NCI-H2196 treated with DMSO at 0.1 percent for 48 hours (cell line): Measurements from ENCODE around the gene SLCO2A1.
"Not testable (repeated sequence)": the region's sequence is repeated elsewhere in the genome, so short reads cannot be mapped to it uniquely, and the experiment has no call there.

Source experiments
- DNase-seq: peaks from one replicate; lab custom pipeline; 2025; ENCODE audit not compliant: unreplicated experiment; lab: John Stamatoyannopoulos, UW

The SLCO2A1 gene

GRCh38 chr3:134029734-134030378 lies at the start of gene SLCO2A1:
Gene SLCO2A1, minus strand, starts transcription at chr3:134029925. Its CDS starts 123 bp downstream, at chr3:134029802.
- no peak for DNase-seq

- no peak for DNase-seq
Observed at GRCh38 chr3:134079111-134079547, 49.4 kb upstream of the SLCO2A1 start.

GRCh38 chr3:134078169-134078831 lies 48.6 kb upstream of the SLCO2A1 start:
- DNase-seq: no peak

GRCh38 chr3:134077649-134078161 lies 48.0 kb upstream of the SLCO2A1 start:
- no peak for DNase-seq

- no peak for DNase-seq
Observed at GRCh38 chr3:134076851-134077250, 47.1 kb upstream of the SLCO2A1 start.

GRCh38 chr3:134075846-134076245 lies 46.1 kb upstream of the SLCO2A1 start:
- no peak for DNase-seq

GRCh38 chr3:134075568-134075825 lies 45.8 kb upstream of the SLCO2A1 start:
- no peak for DNase-seq

GRCh38 chr3:134074790-134075567 lies 45.3 kb upstream of the SLCO2A1 start:
- DNase-seq: no peak

GRCh38 chr3:134074001-134074789 lies 44.5 kb upstream of the SLCO2A1 start:
- no peak for DNase-seq

- no peak for DNase-seq
Observed at GRCh38 chr3:134073583-134073945, 43.8 kb upstream of the SLCO2A1 start.

- no peak for DNase-seq
Observed at GRCh38 chr3:134072881-134073582, 43.3 kb upstream of the SLCO2A1 start.

GRCh38 chr3:134070281-134070680 lies 40.6 kb upstream of the SLCO2A1 start:
- DNase-seq: not testable (repeated sequence)

- no peak for DNase-seq
Observed at GRCh38 chr3:134068429-134068828, 38.7 kb upstream of the SLCO2A1 start.

GRCh38 chr3:134067531-134068161 lies 37.9 kb upstream of the SLCO2A1 start:
- no peak for DNase-seq

- no peak for DNase-seq
Observed at GRCh38 chr3:134066651-134067530, 37.2 kb upstream of the SLCO2A1 start.

- no peak for DNase-seq
Observed at GRCh38 chr3:134066158-134066541, 36.4 kb upstream of the SLCO2A1 start.

GRCh38 chr3:134065252-134066157 lies 35.8 kb upstream of the SLCO2A1 start:
- DNase-seq: no peak

- no peak for DNase-seq
Observed at GRCh38 chr3:134064081-134064480, 34.4 kb upstream of the SLCO2A1 start.
